Lower leg skin (tissue), 4 donors: ENCODE data around the gene NCAM2. TPM values are rescaled to one million over a fixed set of nuclear protein-coding genes. Genes with fewer than 3 reads are reported as not detected.

Experiments
- DNase-seq, 2 donors: peaks; one replicate each; pipeline ENCODE4 v3.0.0-alpha.2; 2019; ENCODE audit warnings: low spot score in 2 of 2
- H3K4me3 ChIP-seq: fragments of 200-600 bp; sonication (generic); 2 replicates; pipeline ENCODE4 v1.5.1; 2017; ENCODE audit warnings: mild to moderate bottlenecking, low read depth; ENCODE audit not compliant: poor library complexity, severe bottlenecking
- POLR2A ChIP-seq, 2 donors: fragments of 450-650 bp; IDR thresholded peaks; one replicate each; pipeline ENCODE4 v1.6.1; 2016 to 2017; ENCODE audit warnings: antibody characterized with exemption in 2 of 2, mild to moderate bottlenecking in 1 of 2, moderate library complexity in 1 of 2
- WGBS, 2 donors: methylation state at CpG; one replicate each; pipeline ENCODE4 v1.1.5; 2018; 5-methylcytosine and 5-hydroxymethylcytosine counted together
- intact Hi-C: fragments of 100-400 bp; cut with DNase I; formaldehyde crosslinking; loops from one replicate; pipeline ENCODE4 v1.15.0; 2023; ENCODE audit warnings: low total_unique reads
- total RNA-seq, 4 donors: library from RNA; depleted of rRNA; stranded (reverse); fragments of >200 nt; gene quantifications; one replicate each; pipeline ENCODE4 v1.1.0, GENCODE V29; 2016
- TF ChIP-seq, protein P1 (sequence below), 3 donors: fragments of 450-650 bp; IDR thresholded peaks; one replicate each; pipeline ENCODE4 v1.5.1; 2016; ENCODE audit warnings: antibody characterized with exemption in 3 of 3, mild to moderate bottlenecking in 3 of 3, moderate library complexity in 2 of 3

NCAM2 gene
- total RNA-seq, 4 donors from 2014 or later: 0.61 to 3.2 (median 0.91) TPM

DNA sequence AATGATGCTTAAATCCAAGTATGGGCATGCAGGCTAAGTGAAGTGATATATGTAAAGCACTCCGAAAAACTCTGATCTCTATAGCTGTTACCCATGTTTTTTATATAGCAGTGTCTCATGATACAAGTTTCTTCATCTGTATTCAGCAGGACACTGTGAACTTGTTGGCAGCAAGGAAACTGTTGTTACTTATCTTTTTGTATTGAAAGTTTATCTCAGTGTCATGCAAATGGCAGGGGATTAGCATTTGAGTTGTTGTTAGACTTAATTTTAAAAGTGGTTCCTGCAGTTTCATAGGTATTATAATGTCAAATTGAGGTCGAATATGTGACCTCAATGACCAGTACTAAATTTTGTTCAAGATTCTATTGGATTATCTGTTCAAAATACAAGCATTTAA, 47.9 kb downstream of the NCAM2 start:
- no peak overlapping the region for H3K4me3 ChIP-seq
- no peak for DNase-seq
- intact Hi-C loops: no loop called here
- no peak for TF ChIP-seq POLR2A (IDR thresholded peaks at IDR 0.05)
- TF ChIP-seq, protein P1, sequence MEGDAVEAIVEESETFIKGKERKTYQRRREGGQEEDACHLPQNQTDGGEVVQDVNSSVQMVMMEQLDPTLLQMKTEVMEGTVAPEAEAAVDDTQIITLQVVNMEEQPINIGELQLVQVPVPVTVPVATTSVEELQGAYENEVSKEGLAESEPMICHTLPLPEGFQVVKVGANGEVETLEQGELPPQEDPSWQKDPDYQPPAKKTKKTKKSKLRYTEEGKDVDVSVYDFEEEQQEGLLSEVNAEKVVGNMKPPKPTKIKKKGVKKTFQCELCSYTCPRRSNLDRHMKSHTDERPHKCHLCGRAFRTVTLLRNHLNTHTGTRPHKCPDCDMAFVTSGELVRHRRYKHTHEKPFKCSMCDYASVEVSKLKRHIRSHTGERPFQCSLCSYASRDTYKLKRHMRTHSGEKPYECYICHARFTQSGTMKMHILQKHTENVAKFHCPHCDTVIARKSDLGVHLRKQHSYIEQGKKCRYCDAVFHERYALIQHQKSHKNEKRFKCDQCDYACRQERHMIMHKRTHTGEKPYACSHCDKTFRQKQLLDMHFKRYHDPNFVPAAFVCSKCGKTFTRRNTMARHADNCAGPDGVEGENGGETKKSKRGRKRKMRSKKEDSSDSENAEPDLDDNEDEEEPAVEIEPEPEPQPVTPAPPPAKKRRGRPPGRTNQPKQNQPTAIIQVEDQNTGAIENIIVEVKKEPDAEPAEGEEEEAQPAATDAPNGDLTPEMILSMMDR (IDR thresholded peaks at IDR 0.05): no peak
- WGBS, 2 donors: 17 to 35% methylated on average over 2 of the region's 2 CpGs

- H3K4me3 ChIP-seq: no peak overlapping the region
- TF ChIP-seq, protein P1 (IDR thresholded peaks at IDR 0.05): no peak
- no peak for TF ChIP-seq POLR2A (IDR thresholded peaks at IDR 0.05)
- 62 to 67% methylated on average over 4 of the region's 4 CpGs for WGBS, 2 donors
- DNase-seq: no peak
- intact Hi-C loops: no loop called here
Measured at GRCh38 chr21:21051109-21052055, 53.2 kb downstream of the NCAM2 start.

DNA sequence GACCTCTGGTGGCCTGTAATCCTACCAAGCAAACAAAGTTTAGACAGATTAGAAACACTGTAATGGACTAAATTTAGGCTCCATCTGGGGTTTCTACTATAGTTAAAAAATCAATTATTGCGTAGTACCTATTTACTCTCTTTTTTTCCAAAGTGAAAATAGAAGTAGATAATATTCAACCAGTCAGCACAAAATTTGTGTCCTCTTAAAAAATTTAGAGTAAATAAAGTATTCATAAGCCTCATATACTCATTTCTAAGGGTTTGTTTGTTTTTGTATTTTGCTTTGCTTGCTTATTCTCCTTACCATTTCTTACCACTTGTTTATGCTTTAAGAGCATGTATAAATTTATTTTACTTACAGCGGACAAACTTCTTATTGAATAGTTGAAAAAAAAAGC, 54.5 kb downstream of the NCAM2 start:
- no peak for DNase-seq
- 91 to 92% methylated on average over 2 of the region's 2 CpGs for WGBS, 2 donors
- intact Hi-C loops: no loop called here
- TF ChIP-seq, protein P1 (IDR thresholded peaks at IDR 0.05): no peak
- no peak for TF ChIP-seq POLR2A (IDR thresholded peaks at IDR 0.05)
- no peak overlapping the region for H3K4me3 ChIP-seq

GRCh38 chr21:21057349-21058062, 59.3 kb downstream of the NCAM2 start:
- intact Hi-C loops: no loop called here
- 86 to 88% methylated on average over 8 of the region's 8 CpGs for WGBS, 2 donors
- H3K4me3 ChIP-seq: no peak overlapping the region
- no peak for DNase-seq
- TF ChIP-seq, protein P1 (IDR thresholded peaks at IDR 0.05): no peak
- TF ChIP-seq POLR2A (IDR thresholded peaks at IDR 0.05): no peak

GRCh38 chr21:21063828-21064227, 65.6 kb downstream of the NCAM2 start:
- WGBS, 2 donors: 86 to 89% methylated on average over 1 of the region's 1 CpG
- no peak overlapping the region for H3K4me3 ChIP-seq
- no peak for DNase-seq
- TF ChIP-seq, protein P1 (IDR thresholded peaks at IDR 0.05): no peak
- no peak for TF ChIP-seq POLR2A (IDR thresholded peaks at IDR 0.05)
- intact Hi-C loops: no loop called here
